Activated naive CD4-positive, alpha-beta T cell treated with anti-CD3 and anti-CD28 coated beads, Interleukin-2, amount 50 U/mL, for 72 hours (primary cell): ENCODE results near the gene CDC42BPB. TPM values are rescaled to one million over a fixed set of nuclear protein-coding genes. Genes with fewer than 3 reads are reported as not detected.
A peak's percentile ranks its signal among the peaks of the same experiment; 100 is the strongest.
"Not testable (repeated sequence)": the region's sequence is repeated elsewhere in the genome, so short reads cannot be mapped to it uniquely, and the experiment has no call there.

Experiments used
- ATAC-seq, 2 donors: fragments of 150-1000 bp; cut with Tn5 transposase; 2 replicates each; pipeline ENCODE4 v1.10.0; 2021; ENCODE audit warnings: mild to moderate bottlenecking in 2 of 2, moderate library complexity in 2 of 2
- DNase-seq, 2 donors: peaks; one replicate each; pipeline ENCODE4 v3.0.0; 2021 to 2022; ENCODE audit warnings: low spot score in 2 of 2
- H3K27ac Mint-ChIP-seq, 2 donors: one replicate each; pipeline ENCODE4 v1.8.0; 2022; ENCODE audit warnings: mild to moderate bottlenecking in 2 of 2, mixed read lengths in 2 of 2
- H3K36me3 Mint-ChIP-seq, 2 donors: one replicate each; pipeline ENCODE4 v1.8.0; 2022; ENCODE audit warnings: mixed read lengths in 2 of 2
- H3K9me3 Mint-ChIP-seq, 2 donors: one replicate each; pipeline ENCODE4 v1.8.0; 2022; ENCODE audit warnings: mixed read lengths in 2 of 2
- total RNA-seq, 2 donors: library from RNA; stranded (reverse); gene quantifications; one replicate each; pipeline ENCODE4 v1.2.3, GENCODE V29; 2022

Gene CDC42BPB
- total RNA-seq, 2 donors from 2014 or later = 3.4 to 5.8 TPM

DNA sequence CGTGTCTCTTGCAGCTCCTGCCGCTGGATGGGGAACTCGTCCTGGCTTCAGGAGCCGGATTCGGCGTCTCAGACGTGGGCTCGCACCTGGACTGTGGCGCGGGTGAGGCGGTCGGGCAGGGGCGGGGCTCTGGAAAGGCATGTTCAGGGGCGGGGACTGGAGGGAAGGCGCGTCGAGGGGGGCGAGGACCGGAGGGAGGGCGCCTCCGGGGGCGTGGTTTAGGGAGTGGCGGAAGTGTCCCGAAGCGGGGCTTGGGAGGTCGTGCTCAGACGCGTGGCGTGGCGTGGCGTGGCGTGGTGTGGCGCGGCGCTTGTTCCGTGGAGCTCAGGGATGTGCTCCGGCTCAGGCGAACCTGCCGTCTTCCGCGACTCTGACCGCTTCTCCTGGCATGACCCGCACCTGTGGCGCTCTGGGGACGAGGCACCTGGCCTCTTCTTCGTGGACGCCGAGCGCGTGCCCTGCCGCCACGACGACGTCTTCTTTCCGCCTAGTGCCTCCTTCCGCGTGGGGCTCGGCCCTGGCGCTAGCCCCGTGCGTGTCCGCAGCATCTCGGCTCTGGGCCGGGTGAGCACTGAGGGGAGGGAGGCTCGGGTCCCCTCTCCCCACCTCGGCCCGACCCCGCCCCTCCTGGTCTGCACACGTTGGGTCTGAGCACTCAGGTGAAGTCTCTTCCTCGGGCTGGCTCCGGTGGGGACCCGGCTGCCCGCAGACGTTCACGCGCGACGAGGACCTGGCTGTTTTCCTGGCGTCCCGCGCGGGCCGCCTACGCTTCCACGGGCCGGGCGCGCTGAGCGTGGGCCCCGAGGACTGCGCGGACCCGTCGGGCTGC lies 128.7 kb downstream of the CDC42BPB start:
- peak in 1 of 2 donors; percentile 58 for DNase-seq

DNA sequence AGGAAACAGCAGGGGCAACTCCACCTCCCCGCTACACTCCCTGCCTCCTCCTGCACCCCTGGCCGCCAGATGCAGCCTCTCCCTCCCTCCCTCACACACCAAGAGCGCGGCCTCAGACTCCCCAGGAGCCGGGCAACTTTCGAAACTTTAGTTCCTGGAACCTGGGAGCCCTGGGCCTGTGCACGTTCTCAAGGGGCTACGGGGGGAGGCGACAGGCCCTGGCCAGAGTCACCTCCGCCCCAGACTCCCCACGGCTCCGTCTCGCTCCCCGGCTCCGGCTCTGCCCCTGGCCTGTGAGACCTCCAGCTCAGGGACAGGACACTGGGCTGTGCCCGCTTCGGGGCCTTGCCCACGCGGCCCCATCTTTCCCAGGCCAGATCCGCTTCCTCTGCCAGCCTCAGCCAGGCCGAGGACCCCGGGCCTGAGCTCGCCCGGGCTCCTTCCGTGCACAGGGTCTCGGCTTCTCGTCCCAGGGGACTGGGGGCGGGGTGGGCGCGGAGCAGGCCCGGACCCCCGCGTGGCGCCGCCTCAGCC lies 129.4 kb downstream of the CDC42BPB start:
- Mint-ChIP-seq H3K36me3 (no peaks in the 10 kb centered on the region), H3K9me3 (no peaks in the 10 kb centered on the region), H3K27ac (no peak overlapping the region)
- peak; percentile 9 to 26 for ATAC-seq
- DNase-seq = no peak

More for the DNA sequence above, 128.7 kb downstream of the CDC42BPB start:
- H3K27ac Mint-ChIP-seq = no peak overlapping the region
- no peaks in the 10 kb centered on the region for H3K9me3 Mint-ChIP-seq
- no peaks in the 10 kb centered on the region for H3K36me3 Mint-ChIP-seq
- ATAC-seq = peak; percentile 35 to 64

DNA sequence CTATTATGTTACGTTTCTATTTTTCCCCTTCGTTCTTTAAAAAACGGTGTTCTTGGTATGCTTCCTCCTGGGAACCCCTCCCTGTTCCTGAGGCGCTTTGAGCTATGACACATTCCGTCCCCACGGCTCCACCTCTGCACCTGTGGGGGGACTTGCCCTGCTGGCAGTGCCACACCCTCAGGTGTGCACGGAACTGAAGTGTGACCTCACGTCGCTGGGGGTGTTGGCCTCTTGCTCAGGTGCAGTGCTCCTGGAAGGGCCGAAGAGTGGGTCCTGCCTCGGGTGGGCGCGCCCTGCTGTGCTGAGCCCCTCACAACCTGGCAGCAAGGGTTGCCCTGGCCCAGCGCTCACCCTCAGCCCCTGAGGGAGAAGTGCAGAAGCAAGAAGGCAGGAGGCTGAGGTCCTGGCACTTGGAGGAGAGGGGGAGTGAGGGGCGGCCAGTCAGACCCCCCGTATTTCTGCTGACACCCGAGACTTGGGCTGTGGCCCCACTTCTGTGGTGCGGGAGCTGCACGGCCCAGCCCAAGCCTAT lies 129.9 kb downstream of the CDC42BPB start:
- Mint-ChIP-seq H3K9me3 (no peaks in the 10 kb centered on the region), H3K36me3 (no peaks in the 10 kb centered on the region), H3K27ac (no peak overlapping the region)
- no peak for ATAC-seq
- no peak for DNase-seq

DNA sequence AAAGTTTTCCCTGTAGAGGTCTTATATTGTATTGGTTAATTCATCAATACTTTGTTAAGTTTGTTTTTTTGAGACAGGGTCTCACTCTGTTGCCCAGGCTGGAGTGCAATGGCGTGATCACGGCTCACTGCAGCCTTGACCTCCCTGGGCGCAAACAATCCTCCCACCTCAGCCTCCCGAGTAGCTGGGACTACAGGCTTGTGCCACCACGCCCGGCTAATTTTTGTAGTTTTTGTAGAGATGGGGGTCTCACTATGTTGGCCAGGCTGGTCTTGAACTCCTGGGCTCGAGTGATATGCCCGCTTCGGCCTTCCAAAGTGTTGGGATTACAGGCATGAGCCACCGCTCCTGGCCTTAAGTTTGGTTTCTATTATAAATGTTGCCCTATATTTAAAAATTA lies 130.5 kb downstream of the CDC42BPB start:
- H3K36me3 Mint-ChIP-seq, H3K27ac Mint-ChIP-seq, ATAC-seq, H3K9me3 Mint-ChIP-seq, DNase-seq: not testable (repeated sequence)

DNA sequence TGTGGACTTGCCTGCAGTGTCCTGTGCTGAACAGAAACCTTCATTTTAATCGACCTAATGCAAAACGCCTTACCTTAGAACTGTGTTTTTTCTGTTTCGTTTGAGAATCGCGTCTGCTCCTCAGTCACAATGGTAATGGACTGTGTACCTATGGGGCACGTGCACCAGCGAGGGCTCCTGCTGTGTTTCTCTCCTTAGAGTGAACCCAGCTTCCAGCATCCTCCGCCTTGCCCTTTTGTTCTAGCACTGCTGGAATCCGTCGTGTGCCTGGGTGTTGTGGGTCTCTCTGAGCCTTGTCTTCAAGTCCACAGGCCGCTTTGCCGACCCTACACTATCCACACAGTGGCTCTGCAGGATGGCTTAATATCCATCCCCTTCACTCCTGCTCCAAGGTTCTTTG lies 131.2 kb downstream of the CDC42BPB start:
- Mint-ChIP-seq H3K9me3 (no peaks in the 10 kb centered on the region), H3K27ac (no peak overlapping the region), H3K36me3 (no peaks in the 10 kb centered on the region)
- no peak for ATAC-seq
- no peak for DNase-seq

DNA sequence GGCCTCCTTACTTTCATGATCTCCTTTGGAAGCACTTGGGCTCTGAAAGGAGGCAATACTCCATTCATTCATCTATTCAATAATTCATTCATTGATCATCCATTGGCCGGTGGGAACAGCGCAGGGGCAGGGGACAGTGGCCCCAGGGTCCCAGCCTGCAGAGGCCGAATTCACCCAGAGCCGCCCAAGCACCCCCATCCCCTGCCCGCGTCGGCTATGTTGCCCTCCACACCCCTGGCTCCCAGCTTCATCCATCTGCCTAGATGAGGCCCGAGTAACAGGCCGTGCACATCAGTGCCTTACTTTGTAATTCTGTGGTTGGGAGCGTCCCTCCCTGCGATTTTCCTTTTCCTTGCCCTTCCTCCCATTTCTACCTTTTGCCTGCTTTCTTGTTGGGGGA lies 131.7 kb downstream of the CDC42BPB start:
- Mint-ChIP-seq H3K36me3 (no peaks in the 10 kb centered on the region), H3K27ac (no peak overlapping the region), H3K9me3 (no peaks in the 10 kb centered on the region)
- ATAC-seq (no peak), DNase-seq (no peak)

DNA sequence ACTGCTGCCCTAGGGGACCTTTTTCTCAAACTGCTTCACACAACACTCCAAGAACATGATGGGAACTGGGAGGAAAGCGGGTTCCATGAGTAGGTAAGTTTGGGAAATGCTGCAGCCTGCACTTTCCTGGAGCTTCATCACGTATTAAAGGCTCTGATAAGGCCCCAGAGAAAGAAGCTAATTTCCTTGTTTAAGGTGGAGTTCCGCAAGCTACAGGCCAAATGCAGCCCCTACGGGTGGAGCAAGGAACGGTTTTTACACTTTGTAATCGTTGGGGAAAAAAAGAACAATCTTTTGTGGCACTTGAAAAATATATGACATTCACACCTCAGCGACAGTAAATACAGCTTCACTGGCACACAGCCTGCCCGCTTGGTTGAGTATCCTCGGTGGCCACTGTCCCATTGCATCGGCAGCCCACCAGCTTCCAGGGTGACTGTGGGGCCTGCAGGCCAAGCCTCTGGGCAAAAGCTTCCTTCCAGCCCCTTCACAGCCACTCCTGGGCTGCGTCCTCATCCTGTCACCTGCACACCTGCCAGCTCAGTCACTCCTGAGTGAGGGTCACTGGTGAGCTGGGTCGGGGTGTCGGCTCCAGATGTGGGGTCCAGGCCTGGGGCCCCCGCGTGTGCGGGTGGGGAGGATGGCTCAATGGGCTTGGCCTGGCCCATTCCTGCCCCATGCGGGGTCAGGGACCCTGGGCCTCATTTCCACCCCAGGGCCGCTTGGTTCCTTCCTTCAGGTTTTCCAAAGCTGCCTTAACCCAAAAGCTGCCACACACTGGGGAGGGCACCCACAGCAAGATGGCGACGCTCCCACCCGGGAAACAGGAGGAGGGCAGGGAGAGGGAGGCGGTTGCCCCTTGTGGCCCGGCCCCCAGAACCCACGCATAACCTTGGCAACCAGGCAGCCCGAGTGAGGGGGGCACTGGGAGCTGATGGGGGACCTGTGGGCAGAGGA lies 132.4 kb downstream of the CDC42BPB start:
- DNase-seq = no peak

DNA sequence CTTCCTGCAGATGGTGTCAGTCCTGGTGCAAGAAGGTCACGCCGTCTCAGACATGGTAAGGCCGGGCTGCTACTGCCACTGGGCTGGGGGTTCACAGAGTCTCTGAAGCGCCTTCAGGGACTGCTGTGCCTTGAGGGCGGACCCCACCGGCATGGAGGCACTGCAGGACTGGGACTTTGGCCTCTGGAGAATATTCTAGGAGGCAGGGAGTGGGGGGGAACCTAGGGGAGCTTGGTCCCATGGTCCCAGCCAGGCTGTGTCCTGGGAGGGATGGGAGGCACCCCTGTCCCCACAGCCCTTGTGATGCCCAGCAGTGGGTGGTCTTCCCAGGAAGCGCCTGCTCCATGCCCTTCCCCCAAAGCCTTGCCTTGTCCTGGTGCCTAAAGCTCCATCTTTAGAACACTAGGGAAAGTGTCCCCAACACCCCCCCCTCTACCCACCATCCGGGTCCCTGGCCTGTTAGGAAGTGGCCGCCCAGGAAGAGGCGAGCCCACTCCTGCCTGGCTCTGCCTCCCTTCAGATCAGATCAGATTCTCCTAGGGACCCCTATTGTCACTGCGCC lies 133.3 kb downstream of the CDC42BPB start:
- no peak for ATAC-seq
- no peaks in the 10 kb centered on the region for H3K36me3 Mint-ChIP-seq
- no peaks in the 10 kb centered on the region for H3K9me3 Mint-ChIP-seq
- H3K27ac Mint-ChIP-seq = no peak overlapping the region
- DNase-seq = no peak

More for the DNA sequence above, 132.4 kb downstream of the CDC42BPB start:
- Mint-ChIP-seq H3K27ac (no peak overlapping the region), H3K9me3 (no peaks in the 10 kb centered on the region), H3K36me3 (no peaks in the 10 kb centered on the region)
- ATAC-seq = no peak

DNA sequence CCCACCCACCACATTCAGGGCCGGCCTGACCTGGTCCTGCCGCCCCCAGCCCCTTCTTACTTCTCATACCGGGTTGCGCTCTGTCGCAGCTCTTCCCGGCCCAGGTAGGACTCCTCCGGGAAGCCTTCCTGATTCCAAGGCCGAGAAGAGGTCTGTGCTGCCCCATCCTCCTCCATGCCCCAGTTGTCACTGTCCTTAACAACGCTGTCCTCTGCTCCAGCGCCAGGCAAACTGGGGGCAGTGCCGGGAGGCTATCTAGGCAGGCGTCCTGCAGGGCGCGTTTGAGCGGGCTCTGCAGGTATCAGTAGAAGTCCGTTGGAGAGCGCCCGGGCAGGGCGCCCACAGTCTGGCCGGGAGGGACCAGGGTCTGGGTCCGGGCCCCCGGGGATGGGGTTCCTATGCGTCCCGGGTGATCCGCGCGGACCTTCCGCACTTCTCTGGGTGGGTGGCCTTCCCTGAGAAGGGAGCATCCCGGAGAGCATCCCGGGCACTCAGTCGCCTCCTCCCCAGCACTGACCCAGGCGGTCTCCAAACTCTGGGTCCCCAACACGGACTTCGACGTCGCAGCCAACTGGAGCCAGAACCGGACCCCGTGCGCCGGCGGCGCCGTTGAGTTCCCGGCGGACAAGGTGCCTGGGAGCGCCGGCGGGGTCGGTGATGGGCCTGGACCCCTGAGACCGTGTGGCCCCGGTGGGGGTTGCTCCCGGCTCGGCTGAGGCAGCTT lies 134.0 kb downstream of the CDC42BPB start:
- no peaks in the 10 kb centered on the region for H3K9me3 Mint-ChIP-seq
- ATAC-seq (peak; percentile 17 to 28), DNase-seq (no peak)
- H3K36me3 Mint-ChIP-seq = no peaks in the 10 kb centered on the region
- no peak overlapping the region for H3K27ac Mint-ChIP-seq

DNA sequence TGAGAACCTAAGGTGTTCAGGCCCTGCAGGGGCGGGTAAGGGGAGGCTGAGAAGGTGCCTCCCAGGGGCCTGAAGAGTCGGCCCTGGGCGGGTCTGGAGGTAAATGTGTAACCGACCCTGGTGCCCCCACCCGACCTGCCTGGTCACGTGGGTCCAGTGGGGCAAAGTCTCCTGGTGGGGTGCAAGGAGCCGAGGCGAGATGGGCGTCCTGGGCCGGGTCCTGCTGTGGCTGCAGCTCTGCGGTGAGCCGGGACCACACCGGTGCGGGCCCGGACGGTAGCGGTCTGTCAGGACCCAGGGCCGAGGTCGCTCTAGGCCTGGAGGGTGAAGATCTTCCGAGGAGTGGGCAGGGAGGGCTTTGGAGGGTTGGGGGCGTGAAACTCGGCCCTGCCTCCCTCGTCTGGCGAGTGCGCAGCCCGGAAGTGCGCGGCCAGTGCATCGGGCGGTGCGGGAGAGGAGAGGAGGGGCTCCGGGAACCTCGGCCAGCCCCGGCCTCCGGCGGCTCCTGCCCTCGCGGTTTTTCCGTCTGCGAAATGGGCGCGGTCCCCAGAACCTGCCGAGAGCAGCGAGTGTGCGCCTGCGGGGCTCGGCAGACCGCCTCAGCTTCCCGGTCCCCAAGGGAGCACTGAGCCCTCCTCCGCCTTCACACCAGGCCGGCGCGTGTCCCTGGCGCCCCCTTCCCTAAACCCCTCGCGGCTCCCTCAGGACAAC lies 134.7 kb downstream of the CDC42BPB start, which contains the start of gene AMN:
TSS of gene AMN (plus strand) at position 174 of the 711 bp plus-strand sequence. CDS start at position 200, 26 bp downstream.
- H3K27ac Mint-ChIP-seq = no peak within 1 kb of the TSS
- no peak for DNase-seq
- peak; percentile 18 to 47 for ATAC-seq

DNA sequence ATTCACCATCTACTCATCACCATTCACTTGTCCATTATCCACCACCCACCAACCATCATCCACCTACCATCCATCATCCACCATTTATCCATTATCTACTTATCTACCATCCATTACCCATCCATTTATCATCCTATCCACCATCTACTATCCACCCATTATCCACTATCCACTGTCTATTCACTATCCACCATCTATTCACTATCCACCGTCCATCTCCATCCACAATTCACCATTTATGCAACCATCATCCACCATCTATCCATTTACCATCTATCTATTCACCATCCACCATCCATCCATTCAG lies 136.4 kb downstream of the CDC42BPB start:
- Mint-ChIP-seq H3K36me3 (no peaks in the 10 kb centered on the region), H3K9me3 (no peaks in the 10 kb centered on the region), H3K27ac (no peak overlapping the region)
- DNase-seq = no peak
- no peak for ATAC-seq

More for the DNA sequence above, 134.7 kb downstream of the CDC42BPB start, which contains the start of gene AMN:
- Mint-ChIP-seq H3K9me3 (no peaks in the 10 kb centered on the region), H3K36me3 (no peaks in the 10 kb centered on the region)

DNA sequence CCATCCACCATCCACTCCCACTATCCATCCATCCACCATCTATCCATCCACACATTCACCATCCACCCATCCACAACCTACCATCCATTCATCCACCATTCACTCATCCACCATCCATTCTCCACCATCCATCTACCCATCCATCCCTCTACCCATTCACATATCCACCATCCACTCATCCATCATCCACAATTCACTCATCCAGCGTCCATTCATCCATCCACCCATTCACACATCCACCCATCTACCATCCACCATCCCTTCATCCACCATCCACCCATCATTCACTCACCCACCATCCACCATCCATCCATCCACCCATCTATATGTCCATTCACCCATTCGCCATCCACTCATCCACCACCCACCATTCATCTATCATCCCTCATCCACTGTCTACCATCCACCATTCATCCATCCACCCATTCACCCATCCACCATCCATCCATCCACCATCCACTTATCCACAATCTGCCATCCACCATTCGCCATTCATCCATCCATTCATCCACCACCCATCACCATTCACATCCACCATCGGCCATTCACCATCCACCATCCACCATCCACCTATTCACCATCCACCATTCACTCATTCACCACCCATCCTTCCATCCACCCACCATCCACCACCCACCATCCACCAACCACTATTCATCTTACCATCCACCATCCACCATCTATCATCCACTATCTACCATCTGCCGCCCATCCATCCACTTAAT lies 136.9 kb downstream of the CDC42BPB start:
- DNase-seq (no peak), ATAC-seq (no peak)
- Mint-ChIP-seq H3K27ac (no peak overlapping the region), H3K36me3 (no peaks in the 10 kb centered on the region), H3K9me3 (no peaks in the 10 kb centered on the region)

DNA sequence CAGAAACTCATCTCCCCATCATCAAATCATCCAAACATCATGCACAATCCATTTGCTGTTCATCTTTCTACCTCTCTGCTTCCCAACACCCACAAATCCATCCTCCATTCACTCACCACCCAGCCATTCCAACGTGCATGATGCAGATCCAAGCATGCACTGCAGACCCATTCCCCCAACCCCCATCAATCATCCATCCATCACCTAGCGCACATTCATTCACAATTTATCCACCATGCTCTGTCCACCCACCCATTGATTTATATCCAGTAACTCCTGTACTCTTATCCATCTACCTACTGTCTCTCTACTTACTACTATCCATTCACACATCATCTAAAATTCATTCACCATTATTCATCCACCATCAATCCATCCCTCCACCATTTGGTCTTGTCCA lies 138.9 kb downstream of the CDC42BPB start:
- DNase-seq (no peak), ATAC-seq (no peak)
- H3K9me3 Mint-ChIP-seq = no peaks in the 10 kb centered on the region
- no peak overlapping the region for H3K27ac Mint-ChIP-seq
- no peaks in the 10 kb centered on the region for H3K36me3 Mint-ChIP-seq

DNA sequence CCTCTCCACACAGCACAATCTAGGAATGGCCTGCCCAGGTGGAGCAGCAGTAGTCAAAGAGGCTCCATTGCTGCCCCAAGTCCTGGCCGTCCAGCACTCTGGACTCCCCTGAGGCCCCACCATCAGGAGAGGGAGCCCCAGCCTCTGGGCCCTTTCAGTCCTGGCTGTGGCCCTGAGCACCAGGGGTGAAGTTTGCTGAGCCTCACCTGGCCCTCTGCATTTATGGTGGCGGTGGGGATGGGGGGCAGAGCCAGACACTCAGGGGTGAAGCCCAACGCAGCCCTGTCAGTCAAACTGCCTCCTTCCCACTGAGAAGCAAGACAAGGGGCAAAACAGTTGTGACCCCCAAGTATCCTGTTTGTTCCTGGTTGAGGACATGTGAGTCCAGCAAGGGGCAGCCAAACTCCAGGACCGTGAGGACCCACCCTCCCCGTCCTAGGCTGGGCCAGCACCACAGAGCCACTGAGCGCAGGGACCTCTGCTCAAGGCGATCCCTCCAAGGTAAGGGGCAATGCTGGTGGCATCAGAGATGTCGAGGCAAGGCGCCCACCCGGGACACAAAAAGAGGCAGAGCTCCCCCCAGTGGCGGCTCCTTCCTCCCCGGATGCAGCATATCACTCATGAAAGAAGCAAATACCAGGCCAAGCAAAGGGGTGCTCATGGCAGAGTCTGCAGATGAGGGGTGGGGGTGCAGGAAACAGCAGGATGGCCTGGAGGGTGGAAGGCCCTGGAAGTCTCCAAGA lies 139.7 kb downstream of the CDC42BPB start:
- ATAC-seq (peak; percentile 34 to 39), DNase-seq (peak in 1 of 2 donors; percentile 67)
- H3K27ac Mint-ChIP-seq = peak overlapping the region in 1 of 2 donors; percentile 39
- no peaks in the 10 kb centered on the region for H3K9me3 Mint-ChIP-seq
- no peaks in the 10 kb centered on the region for H3K36me3 Mint-ChIP-seq
